HG02885 (cell line): Measurements from ENCODE around the gene KLHDC4.

Experiments
- ATAC-seq: cut with Tn5 transposase; IDR thresholded peaks from one replicate; pipeline ENCODE4 v1.9.1; 2021; ENCODE audit warnings: mild to moderate bottlenecking; ENCODE audit not compliant: unreplicated experiment, poor library complexity

KLHDC4 gene

DNA sequence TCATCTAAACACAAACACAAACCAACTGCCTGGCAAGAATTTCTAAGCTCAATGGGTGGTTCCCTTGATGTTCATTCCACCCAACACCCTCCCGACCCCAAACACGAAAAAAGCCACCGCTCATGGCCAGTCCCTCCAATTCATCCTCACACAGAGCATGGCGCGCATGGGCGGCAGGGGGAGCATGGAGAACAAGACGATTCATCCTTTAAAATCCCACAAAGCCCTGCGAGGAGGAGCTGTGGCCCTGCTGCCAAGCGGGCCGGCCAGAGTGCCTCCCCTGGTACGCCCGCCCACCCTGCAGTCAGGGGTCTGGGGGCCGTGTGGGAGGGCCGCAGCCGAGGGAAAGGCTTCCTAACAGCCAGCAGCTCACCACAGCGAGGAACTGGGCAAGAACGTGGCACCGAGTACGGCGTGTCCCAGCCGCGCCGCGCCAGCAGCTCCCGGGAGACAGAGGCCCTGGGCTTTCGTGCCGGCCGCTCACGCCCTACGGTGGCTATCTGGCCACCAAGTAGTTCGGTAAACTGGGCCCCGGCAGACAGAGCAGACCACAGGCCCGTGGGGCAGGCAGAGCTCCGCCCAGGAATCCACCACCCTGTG, 60.9 kb downstream of the KLHDC4 start:
- ATAC-seq = no peak

DNA sequence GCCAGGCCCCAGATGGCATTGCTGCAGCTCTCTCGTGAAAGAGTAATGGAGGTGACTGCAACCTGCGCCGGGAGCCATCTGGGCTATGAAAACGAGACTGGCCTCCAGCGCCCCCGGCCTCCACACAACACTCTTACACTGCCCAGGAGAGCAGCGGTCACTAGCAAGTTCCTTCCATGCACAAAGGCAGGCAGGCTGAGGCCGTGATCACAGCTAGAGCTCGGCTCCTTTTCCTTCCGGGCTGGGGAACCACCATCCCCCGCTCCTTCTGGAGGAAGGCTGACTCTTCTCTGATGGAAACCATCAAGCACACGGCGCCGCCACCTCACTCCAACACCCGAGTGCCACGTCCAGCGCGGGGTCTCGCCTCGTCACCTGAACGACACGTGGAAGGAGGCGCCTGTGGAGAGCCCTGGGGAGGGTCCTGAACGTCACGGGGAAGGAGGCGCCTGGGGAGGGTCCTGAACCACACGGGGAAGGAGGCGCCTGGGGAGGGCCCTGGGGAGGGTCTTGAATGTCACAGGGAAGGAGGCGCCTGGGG, 61.9 kb downstream of the KLHDC4 start:
- ATAC-seq = no peak

DNA sequence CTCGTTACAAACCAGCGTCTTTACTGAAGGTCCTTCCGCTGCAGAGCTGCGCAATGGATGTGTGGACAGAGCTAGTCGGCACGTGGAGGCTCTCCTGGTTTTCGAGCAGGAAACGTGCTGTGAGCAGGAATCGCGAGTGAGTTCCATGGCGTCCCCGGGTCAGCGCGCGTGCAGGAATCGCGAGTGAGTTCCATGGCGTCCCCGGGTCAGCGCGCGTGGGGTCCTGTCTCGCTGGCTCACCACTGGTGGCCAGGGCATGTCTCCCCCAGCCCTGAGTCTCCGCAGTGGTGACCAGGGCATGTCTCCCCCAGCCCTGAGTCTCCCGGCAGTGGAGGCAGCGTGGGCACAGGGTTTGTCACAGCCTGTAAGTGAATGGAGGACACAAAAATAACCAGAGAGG, 62.7 kb downstream of the KLHDC4 start:
- no peak for ATAC-seq

DNA sequence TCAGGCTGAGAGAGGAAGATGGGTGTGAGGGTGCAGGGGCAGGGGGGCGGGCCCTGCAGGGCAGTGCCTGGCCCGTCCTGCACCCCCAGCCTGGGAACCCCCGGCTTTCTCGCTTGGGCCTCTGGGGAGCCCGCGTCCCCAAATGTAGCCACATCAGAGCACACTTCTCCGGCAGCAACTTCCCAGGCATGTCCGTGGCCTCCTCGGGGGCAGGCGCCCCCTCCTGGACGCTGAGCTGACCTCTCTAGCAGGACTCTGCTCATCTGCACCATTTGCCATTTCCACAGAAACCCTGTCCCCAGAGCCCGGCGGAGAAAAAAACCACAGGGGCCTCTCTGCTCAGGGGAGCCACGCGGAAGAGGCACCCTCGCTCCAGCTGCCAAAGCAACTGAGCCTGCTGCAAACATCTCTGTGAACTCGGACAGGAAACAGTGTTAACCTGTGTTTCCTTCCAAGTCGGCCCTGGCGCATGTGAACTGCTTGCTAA, 63.4 kb downstream of the KLHDC4 start:
- ATAC-seq = peak; percentile 49

DNA sequence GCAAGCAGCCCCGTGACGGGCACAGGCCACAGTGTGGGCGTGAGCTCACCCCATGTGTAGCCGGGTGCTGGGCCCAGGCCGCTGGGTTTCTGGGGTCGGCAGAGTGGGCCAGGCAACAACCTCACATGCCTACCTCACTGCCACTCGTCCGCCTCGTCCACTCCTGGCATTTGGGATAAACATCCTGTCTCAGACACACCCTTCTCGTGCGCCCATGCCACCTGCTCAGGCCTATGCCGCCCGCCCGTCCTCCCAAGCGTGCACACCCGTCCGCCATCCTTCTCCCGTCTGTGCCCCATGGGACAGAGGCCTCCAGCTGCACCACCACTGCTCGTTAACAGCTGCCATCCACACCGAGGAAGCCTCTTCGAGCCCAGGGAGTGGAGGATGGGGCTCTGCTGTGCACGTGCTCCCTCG, 64.3 kb downstream of the KLHDC4 start:
- no peak for ATAC-seq

DNA sequence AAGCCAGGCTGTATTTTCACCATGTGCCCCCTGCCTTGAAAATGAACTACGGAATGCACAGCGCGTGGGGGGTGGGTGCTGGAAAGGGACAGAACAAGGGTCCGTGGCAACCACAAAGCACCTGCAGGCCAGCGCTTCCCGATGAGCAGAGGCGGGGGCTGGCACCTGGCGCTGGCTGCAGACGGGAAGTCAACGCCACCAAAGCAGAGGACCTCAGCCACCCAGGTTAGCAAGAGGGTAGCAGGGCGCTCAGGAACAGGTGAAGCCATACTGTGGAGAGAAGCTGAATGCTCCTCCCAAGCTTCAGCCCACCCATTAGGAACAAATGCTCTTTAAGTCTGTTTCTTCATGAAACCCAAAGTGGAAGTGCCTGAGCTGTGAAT, 64.7 kb downstream of the KLHDC4 start:
- no peak for ATAC-seq

DNA sequence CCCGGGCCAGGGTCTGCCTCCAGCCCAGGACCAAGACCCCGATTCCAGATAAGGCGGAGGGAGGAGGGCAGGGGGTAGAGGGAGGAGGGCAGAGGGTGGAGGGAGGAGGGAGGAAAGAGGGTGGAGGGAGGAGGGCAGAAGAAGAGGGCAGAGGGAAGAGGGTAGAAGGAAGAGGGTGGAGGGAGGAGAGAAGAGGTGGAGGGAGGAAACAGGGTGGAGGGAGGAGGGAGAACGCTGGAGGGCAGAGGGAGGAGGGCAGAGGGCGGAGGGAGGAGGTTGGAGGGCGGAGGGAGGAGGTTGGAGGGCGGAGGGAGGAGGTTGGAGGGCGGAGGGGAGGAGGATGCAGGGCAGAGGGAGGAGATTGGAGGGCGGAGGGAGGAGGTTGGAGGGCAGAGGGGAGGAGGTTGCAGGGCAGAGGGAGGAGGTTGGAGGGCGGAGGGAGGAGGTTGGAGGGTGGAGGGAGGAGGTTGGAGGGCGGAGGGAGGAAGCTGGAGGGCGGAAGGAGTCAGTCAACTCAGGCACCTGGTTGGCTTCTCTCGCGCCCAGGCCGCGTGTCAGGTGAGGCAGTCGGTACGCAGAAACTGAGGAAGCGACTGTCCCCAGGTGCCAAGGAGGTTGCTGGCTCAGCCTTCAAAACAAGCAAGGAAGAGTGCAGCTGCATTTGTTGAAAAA, 65.2 kb downstream of the KLHDC4 start:
- ATAC-seq = no peak

DNA sequence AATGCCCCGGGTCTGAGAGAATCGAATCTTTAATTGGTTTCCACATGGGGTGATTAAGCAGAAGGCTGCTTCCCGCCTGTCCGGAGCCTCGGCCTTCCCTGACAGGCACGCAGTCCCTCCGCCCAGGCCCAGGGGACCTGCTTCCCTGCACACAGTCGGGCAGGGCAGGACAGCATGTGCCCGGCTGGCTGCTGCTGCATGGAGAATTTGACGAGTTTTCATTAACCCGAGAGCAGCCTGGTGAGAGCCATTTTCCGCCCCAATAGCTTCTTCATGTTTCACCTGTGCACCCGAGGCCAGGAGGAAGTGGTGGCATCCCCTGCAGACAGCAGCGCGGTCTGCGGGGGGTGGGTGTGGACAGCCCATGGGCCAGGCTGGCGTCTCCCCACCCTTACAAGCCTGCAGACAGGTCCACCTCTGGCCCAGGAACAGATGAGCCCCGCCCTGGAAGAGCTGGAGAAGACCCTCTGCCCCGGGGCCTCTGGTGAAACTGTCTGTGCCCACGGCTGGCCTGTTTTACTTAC, 67.0 kb downstream of the KLHDC4 start:
- ATAC-seq = no peak

DNA sequence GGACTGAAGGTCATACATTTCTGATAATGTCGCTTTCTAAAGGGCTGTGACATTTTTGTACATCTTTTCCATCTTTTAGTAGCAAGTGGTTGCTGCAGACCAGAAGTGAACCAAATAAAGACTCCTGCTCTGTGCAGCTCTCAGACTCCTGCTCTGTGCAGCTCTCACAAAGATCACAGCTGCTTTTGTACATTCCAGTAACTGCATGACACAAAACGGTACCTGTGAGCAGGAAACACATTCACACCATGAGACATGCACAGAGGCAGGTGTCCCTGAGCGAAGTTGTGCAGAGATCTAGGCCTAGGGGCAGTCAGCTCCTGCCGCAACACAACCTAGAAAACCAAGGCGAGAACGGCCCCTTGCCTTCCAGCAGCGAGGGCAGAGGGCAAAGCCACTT, 67.5 kb downstream of the KLHDC4 start:
- ATAC-seq = no peak

DNA sequence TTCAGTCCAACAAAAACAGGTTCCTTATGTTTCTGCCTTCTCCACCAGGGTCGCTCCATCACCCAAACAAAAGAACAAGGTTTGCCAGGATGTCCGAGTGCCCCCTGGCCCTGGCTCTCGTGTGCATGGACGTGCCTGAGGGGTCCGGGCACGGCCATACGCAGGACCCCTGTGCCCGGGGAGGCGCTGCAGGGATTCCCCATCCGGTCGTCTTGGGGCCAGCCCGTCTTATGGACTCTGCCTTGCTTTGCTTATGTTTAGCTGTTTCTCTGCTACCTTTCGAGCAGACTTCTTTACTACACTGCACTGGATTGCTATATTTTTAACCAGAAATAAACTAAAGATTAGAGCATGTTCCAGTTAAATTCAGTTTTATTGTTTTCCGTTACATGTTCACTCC, 68.0 kb downstream of the KLHDC4 start:
- no peak for ATAC-seq

DNA sequence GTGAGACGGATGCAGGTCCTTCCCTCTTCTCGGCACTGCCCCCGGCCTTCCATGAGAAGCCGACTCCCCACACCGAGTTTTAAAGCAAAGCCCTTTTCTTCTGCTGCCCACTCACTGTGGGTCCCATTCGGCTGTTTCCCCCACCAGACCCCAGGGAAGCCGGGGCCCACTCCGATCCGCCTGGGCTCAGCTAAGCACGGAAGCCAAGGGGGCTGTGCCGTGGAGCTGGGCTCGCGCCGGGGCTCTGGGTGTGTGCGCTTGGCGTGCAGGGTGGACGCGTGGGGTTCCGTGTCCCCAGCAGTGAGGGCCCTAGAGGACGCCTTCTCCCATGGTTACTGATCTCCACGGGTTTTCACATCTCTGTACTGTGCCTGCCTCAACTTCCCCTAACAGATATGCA, 68.5 kb downstream of the KLHDC4 start:
- no peak for ATAC-seq

DNA sequence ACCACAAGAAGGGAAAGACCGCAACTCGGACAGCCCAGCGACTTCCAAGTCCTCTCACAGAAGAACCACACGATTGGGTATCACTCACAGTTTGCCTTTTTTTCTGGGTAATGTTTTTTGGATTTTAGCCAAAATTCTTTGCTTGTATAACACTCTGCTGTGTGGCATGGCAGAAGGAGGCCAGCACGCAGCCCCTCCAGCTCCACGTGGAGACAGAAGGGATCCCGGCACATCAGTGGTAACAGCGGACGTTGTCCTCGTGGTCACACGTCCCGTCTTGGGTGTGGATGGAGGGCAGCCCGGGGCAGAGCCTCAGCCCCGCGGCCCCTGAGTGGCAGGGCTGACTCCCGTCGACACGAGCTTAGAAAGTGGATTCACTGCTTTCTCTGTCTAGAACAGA, 69.1 kb downstream of the KLHDC4 start:
- no peak for ATAC-seq

DNA sequence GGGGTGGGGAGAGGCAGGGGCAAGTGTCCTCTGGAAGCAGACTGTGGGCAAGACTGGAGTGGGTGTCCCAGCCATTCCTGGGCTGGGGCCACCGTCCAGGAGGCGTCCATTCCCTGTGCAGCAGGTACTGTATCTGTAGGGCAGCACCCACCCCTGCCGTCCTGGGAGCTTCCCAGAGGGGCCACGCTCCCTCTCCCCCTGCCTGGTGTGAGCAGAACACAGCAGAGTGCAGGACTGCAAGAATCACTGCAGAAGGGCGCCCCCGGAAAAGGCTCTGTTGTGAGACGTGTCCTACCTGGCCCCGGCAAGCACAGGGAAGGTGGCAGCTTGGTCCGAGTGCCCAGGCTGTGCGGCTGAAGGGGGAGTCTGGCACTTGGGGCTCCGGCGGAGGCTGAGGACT, 70.3 kb downstream of the KLHDC4 start:
- no peak for ATAC-seq

DNA sequence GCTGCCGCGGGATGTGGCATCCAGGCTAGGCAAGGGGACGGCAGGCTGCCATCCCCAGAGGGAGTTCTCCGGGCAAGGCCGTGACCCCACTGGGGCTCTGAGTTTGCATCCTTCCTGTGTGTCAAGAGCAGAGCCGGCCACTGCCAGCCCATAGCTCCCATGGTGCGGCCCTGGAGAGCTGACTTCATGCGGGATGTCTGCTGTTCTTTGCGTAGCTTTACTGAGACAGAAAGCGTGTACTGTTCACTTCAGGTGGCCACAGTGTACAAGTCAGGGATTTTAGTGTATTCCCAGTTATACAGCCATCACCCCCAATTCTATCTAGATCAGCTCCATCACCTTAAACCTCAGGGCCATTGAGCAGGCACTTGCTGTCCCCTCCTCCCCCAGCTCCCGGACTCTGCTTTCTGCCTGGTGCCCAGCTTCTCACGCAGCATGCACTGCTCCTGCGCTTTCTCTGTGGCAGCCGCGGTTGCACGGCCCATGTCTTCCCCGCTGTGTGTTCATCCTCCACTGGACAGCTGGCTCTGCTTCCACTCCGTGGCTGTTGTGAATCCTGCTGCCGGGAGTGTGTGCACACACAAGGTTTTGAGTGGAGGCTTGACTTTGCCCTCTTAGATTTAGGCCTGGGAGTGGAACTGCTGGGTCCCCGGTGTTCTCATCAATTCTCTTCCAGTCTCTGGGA, 71.2 kb downstream of the KLHDC4 start:
- ATAC-seq = no peak

DNA sequence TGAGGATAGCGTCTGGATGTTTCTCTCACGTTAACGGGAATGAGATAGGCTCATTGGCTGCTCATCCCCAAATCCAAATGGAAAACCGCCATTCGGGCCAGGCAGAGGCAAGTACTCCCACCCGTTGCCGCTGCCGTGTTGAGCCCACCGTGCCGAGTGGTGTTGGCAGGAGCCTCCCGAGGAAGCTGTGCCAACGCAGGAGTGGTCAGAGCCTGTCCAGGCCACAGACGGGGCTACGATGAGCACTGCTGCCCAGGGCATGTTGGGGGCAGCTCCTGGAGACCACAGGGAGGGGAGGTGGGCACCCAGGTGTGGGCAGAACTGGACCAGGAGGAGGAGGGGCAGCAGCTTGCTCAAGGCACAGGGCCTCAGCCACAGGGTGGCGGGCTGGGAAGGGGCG, 72.0 kb downstream of the KLHDC4 start:
- ATAC-seq = no peak

DNA sequence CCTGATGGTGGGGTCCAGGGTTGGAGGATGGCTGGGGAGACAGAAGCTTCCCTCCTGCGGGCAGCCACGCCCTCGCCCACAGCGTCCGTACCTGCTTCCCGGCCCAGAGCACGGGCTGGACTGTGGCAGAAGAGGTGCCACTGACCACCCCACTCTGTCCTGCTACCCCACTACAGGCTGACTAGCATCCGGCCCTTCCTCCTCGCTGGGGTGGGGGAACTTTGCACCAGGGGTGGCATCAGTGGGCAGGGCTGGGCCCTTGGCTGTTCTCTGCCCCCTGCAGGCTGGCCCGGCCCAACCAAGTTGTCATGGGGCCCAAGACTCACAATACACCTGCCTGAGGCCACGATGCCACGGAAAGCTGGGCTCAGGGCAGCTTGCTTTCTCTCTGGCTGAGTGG, 73.0 kb downstream of the KLHDC4 start:
- no peak for ATAC-seq

DNA sequence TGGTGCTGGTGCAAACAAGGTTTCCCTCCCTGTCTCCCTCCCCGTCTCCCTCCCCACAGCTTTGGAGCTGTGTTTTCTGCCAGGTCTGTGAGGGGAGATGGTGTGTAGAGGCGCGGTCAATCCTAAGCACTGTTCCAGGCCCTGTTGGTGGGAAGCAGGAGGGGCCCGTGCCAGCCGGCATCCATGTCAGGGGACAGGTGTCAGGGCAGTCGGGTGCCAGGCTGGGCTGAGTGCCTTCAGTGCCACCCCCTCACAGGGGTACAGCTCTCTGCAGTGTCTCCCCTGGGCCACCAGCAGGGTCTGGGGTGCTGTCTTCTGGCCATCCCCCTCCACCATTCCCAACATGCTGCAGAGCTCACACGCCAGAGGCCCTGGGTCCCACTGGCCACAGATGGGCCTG, 73.6 kb downstream of the KLHDC4 start:
- ATAC-seq = no peak

DNA sequence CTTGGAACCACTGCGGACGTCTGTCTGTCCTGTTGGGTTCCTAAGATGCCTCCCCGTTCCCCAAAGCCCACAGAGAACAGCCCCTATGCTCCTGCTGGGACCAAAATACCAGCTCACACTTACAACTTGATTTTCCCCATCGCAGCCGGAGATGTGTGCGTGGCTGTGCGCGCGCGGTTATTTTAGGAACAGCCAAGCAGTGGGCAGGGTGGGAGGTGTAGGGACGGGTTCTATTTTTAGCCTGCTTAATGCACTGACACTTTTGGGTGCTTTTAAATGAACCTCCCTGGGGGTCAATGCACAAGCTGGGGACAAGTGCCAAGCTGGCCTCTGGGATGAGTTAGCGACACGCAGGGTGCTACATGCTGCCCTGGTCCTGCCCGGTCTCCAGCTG, 74.1 kb downstream of the KLHDC4 start:
- ATAC-seq = no peak

DNA sequence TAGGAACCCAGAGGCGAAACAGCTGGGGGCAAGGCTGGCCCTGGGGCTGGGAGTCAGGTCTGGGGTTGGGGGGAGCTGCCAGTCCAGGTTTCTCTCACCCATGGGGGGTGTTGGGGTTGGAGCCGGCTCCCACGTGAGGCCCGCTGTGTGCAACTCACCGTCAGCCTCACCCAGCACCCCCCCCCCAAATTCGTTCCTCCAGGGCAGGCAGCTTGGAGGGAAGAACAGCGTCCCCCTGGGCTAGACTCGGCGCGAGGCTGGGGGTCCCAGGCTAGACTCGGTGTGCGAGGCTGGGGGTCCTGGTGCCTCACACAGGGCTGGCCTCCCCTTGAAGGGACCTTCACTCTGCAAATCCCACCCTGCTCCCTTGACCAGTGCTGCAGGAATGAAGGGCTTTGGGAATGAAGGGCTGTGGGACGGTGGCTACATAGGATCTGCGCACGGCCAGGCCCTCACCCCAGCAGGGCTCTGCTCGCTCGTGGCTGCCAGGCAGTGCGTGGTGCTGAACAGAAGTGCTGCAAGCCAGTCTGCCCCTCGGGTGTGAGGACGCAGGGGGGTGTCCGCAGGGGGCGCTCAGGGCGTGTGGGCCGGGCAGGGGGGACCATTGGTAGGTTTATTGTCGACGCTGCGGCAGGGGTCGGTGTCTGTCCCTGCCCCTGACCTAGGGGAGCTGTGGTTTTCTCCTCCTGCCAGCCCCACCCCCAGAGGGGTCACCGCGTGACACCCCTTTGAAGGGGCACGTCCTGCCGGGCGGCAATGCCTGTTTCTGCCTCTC, 74.7 kb downstream of the KLHDC4 start:
- no peak for ATAC-seq

DNA sequence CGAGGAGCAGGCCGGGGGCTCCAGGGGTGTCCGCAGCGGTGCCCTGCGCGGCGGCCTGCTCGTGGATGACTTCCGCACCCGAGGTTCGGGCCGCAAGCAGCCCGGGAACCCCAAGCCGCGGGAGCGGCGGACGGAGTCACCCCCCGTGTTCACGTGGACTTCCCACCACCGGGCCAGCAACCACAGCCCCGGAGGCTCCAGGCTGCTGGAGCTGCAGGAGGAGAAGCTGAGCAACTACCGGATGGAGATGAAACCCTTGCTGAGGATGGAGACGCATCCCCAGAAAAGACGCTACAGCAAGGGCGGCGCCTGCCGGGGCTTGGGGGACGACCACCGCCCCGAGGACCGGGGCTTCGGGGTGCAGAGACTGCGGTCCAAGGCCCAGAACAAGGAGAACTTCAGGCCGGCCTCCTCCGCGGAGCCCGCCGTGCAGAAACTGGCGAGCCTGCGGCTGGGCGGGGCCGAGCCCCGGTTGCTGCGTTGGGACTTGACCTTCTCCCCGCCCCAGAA, 75.8 kb downstream of the KLHDC4 start:
- no peak for ATAC-seq
